ENCODE results near the gene SPTBN4.
A peak's percentile ranks its signal among the peaks of the same experiment; 100 is the strongest.
"Not testable (repeated sequence)": the region's sequence is repeated elsewhere in the genome, so short reads cannot be mapped to it uniquely, and the experiment has no call there.

Gene SPTBN4

GRCh38 chr19:40510526-40511115, 43.8 kb downstream of the SPTBN4 start:
- no peak for DNase-seq

DNA sequence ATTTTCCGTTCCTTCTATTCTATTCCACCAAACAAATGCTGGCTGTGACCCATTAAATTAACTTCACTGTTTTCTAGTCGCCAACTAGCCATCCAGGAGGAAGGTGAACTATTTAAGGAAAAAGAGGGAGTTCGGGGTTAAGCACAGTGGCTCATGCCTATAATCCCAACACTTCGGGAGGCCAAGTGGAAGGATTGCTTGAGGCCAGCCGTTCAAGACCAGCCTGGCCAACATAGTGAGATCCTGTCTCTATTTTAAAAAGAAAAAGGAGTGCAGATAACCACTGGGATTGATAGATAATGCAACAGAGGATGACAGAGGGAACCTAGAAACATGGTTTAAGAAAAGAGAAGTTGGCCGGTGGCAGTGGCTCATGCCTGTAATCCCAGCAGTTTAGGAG, 44.7 kb downstream of the SPTBN4 start:
- no peak for DNase-seq

DNA sequence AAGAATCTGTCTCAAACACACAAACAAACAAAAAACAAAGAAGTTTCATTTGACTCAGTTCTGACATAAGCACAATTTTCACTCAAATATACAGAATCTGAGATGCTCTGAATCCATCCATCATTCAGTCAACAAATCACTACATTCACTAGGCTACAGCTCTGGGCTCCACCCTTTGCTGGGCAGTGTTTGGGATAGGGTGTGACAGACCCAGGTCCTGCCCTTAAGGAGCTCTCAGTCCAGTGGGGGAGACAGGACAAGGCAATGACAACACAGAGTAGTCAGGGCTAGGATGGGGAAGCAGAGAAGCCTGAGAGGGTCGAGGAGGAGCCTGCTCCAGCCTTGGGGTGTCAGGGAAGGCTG, 45.3 kb downstream of the SPTBN4 start:
- DNase-seq: no peak

DNA sequence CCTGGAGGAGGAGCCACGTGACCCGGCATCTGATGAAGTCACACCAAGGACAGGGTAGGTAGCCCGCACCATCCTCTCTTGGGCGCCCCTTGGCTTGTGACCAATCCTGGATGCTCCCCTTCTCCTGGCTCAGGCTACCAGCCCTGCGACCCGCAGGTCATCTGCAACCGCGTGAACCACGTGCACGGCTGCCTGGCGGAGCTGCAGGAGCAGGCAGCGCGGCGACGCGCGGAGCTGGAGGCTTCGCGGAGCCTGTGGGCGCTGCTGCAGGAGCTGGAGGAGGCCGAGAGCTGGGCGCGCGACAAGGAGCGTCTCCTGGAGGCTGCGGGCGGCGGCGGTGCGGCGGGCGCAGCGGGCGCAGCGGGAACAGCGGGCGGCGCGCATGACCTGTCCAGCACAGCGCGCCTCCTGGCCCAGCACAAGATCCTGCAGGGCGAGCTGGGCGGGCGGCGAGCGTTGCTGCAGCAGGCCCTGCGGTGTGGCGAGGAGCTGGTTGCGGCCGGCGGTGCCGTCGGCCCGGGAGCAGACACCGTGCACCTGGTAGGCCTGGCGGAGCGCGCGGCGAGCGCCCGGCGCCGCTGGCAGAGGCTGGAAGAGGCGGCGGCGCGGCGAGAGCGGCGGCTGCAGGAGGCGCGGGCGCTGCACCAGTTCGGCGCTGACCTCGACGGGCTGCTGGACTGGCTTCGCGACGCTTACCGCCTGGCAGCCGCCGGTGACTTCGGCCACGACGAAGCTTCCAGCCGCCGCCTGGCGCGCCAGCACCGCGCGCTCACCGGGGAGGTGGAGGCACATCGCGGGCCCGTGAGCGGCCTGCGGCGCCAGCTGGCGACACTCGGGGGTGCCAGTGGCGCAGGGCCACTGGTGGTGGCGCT, 45.9 kb downstream of the SPTBN4 start:
- DNase-seq: no peak

GRCh38 chr19:40513345-40513678, 46.5 kb downstream of the SPTBN4 start:
- no peak for DNase-seq

DNA sequence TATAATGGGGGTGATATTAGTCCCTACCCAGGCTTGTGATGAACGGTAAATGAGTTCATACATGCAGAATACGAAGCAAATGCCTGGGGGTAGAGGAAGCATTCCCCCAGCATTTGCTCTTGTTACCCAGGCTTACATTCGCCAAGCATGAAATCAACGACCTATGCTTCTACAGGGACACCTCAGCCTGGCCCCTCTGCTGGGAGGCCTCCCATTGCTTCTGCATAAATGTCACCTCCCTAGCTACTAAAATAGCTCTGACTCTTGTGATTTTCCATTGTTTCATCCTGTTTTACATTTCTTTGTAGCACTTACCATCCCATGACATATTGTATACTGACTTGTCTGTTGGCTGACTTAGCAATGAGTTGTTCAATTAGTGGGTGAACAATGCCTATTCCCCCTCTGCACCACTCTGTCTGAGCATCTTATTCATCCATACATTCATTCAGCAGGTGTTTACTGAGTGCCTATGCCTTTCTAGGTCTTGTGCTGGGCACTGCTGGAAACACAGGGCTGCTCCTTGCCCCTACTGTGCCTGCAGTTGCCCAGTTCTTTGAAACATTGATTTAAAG, 47.0 kb downstream of the SPTBN4 start:
- no peak for DNase-seq

- no peak for DNase-seq
Observed at GRCh38 chr19:40517248-40517647, 50.4 kb downstream of the SPTBN4 start.

GRCh38 chr19:40519352-40520322, 52.8 kb downstream of the SPTBN4 start:
- no peak for DNase-seq

DNA sequence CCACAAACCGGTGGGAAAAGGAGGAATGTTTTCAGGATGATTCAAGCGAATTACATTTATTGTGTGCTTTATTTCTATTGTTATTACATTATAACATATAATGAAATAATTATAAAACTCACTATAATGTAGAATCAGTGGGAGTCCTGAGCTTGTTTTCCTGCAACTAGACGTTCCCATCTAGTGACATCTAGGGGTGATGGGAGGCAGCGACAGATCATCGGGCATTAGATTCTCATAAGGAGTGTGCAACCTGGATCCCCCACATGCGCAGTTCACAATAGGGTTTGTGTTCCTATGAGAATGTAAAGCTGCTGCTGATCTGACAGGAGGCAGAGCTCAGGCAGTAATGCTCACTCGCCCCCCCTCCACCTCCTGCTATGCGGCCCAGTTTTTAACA, 54.5 kb downstream of the SPTBN4 start:
- peak; percentile 26 for DNase-seq

DNA sequence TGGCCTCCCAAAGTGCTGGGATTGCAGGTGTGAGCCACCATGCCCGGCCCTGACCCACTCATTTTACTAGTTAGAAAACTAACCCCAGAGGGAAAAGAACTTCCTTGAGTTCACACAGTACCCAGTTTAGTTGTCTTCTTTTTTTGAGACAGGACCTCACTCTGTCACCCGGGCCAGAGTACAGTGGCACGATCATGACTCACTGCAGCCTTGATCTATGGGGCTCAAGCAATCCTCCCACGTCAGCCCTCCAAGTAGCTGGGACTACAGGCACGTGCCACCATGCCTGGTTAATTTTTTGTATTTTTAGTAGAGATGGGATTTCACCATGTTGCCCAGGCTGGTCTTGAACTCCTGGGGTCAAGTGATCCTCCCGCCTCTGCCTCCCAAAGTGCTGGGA, 55.1 kb downstream of the SPTBN4 start:
- DNase-seq: not testable (repeated sequence)

GRCh38 chr19:40523322-40524047, 56.7 kb downstream of the SPTBN4 start:
- DNase-seq: peak; percentile 52

GRCh38 chr19:40524133-40524549, 57.3 kb downstream of the SPTBN4 start:
- no peak for DNase-seq

GRCh38 chr19:40524655-40525054, 57.9 kb downstream of the SPTBN4 start:
- DNase-seq: no peak

DNA sequence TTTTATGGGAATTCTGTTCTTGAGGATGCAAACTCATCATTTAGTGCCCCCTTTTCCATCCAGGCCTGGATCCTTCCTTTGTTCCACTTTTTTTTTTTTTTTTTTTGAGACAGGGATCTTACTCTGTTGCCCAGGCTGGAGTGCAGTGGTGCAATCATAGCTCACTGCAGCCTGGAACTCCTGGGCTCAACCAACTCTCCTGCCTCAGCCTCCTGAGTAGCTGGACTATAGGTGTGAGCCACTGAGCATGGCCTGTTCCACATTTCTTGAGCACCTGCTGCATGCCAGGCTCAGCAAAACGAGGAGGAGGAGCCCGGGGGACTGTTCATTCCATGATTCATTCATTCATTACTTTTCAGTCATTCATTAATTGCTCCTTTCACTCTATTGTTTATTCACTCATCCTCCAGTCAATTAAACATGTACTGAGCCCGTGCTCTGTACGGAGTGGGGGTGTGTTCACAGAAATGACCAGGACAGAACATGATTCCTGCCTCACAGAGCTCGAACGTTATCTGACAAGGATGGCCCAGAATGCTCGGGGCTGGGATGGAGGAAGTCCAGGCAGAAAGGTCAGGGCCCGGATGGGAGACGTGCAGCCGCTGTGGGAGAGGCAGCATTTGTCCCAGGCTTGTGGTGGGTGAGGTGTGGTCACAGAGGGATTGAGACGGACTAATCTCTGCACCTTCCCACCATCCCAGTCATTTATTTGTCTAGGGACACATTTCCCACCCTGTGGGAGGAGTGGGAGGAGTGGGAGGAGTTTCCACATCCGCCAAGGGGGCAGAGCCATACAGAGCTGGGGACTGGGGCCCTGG, 58.6 kb downstream of the SPTBN4 start:
- DNase-seq: no peak

DNA sequence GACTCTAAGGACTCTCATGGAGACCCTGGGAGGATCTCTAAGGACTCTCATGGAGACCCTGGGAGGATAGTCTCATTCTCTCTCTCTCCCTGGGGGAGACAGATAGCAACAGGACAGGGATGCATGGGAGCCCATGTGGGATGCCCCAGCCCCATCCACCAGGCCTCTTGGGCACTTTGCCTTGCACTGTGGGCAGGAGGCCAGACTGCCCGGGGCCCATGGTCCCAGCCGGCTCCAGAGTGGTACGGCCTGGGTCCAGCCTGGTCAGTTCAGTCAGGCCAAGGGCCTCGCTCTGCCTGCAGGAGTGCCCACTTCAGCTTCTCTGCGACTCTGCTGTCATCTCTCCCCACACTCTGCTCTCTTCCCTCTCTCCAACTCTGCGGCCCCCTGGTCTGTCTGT, 61.3 kb downstream of the SPTBN4 start:
- no peak for DNase-seq

GRCh38 chr19:40528533-40529092, 61.8 kb downstream of the SPTBN4 start:
- DNase-seq: no peak

DNA sequence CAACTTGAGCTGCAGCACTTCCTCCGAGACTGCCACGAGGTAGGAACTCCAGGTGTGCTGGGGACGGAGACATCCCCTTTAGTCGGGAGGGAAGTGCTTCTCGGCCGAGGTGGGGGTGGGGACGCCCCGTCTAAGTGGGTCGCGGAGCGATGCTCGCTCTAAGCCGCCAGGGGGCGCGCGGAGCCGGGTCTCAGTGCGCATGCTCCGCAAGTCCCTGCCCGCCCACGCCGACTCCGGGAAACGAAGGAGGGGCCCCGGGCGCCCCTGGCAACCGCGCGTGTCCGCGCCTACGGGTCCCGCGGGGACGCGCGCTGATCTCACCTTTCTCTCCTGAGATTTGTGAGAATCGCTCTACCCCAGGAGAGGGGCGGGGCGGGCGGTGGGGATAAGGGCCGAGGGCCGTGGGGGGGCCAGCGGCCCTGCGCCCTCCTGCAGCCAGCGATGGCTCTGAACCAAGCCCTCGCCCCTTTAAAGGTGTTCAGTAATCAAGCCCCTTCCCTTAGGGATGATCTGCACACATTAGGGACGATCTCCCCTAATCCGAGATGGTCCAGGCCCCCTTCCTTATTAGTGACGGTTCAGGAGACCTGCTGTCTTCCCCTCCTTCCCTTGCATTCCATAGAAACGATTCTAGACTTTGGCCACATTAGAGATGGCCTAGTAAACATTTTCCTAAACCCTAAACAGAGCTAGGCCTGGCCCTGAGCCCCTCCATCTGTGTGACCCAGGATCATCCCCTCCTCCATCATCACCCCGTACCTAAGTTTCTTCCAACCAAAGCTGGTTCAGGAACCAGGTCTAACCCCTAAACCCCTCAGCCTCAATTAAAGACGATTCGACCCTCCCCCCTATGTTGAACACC, 62.5 kb downstream of the SPTBN4 start:
- DNase-seq: peak; percentile 91

- DNase-seq: peak; percentile 36
Observed at GRCh38 chr19:40530091-40530901, 63.5 kb downstream of the SPTBN4 start.

DNA sequence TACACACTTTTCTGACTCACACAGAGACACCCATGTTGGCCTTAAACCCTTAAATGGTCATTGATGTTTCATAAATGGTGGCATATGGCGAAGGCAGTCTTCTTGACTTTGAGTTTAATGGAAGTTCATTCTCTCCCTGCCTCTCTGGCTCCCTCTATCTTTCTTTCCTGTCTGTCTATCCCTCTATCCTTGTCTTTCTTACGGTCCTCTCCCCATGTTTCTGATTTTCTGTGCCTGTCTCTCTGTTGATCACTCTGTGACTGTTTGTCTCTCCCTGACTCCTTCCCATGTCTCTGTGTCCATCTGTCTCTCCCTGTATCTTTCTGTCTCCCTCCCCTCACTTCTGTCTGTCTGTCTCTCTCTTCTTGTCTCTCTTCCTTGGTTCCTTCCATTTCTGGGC, 66.7 kb downstream of the SPTBN4 start:
- no peak for DNase-seq

All from CD4-positive, alpha-beta T cell treated with Interleukin-21 for 1 hour (primary cell).